Suprapubic skin (tissue), 3 donors: Measurements from ENCODE around the gene LRRC4C.

ENCODE experiments used
- CTCF ChIP-seq, 2 donors: fragments of 200-600 bp in 1 of 2; fragments of 450-650 bp in 1 of 2; sonication (generic) in 1 of 2; IDR thresholded peaks; one replicate each; pipeline ENCODE4 v1.5.1; 2016 to 2019; ENCODE audit warnings: antibody characterized with exemption in 2 of 2, mild to moderate bottlenecking in 1 of 2, moderate library complexity in 1 of 2
- POLR2AphosphoS5 ChIP-seq, 3 donors: sonication (generic); formaldehyde crosslinking; IDR thresholded peaks; one replicate each; pipeline ENCODE4 v1.6.1; 2017; ENCODE audit warnings: antibody characterized with exemption in 3 of 3

GRCh38 chr11:40168414-40168813 lies 1291.0 kb downstream of the LRRC4C start:
- no peak for TF ChIP-seq POLR2AphosphoS5 (IDR thresholded peaks at IDR 0.05)
- TF ChIP-seq CTCF (IDR thresholded peaks at IDR 0.05): no peak
